ENCODE measurements around the gene DYSF. TPM values are rescaled to one million over a fixed set of nuclear protein-coding genes. Genes with fewer than 3 reads are reported as not detected.

The DYSF gene
- total RNA-seq, 1 donor from 2014 or later: 4.2 TPM

DNA sequence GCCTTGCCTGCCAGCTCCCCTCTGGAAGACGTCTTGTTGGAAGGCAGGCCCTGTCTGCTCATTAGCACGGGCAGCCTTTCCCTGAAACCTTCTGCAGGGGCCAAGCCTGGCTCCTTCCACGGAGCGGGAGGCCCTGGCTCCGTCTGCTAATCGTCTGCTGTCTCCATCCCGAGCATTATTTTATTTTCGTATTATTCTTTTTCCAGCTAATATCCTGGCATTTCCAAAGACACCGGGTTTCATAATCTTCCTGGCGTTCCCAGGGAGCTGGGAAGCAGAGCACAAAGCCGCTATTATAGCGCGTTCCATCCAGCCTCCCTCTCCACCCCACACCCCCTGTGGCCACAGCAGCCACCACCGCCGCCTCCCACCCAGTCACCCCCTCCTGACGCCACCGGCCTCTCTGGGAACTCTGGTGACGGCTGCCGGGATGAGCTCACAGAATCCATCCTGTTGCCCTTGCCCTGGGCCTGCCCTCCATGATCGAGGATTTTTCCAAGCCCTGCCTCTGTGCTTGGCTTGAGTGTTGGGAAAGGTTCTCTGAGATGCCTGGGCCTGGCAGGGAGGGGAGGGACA is 125.5 kb downstream of the DYSF start:
- no peak for DNase-seq (ENCODE audit: extremely low spot score, unreplicated experiment)
- H3K27ac Mint-ChIP-seq: no peak overlapping the region
- no peaks in the 10 kb centered on the region for H3K36me3 Mint-ChIP-seq
- H3K4me3 Mint-ChIP-seq: no peak overlapping the region
- peaks cover 3% of the 10 kb centered on the region for H3K27me3 Mint-ChIP-seq
- TF ChIP-seq, protein P1, sequence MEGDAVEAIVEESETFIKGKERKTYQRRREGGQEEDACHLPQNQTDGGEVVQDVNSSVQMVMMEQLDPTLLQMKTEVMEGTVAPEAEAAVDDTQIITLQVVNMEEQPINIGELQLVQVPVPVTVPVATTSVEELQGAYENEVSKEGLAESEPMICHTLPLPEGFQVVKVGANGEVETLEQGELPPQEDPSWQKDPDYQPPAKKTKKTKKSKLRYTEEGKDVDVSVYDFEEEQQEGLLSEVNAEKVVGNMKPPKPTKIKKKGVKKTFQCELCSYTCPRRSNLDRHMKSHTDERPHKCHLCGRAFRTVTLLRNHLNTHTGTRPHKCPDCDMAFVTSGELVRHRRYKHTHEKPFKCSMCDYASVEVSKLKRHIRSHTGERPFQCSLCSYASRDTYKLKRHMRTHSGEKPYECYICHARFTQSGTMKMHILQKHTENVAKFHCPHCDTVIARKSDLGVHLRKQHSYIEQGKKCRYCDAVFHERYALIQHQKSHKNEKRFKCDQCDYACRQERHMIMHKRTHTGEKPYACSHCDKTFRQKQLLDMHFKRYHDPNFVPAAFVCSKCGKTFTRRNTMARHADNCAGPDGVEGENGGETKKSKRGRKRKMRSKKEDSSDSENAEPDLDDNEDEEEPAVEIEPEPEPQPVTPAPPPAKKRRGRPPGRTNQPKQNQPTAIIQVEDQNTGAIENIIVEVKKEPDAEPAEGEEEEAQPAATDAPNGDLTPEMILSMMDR (conservative IDR thresholded peaks at IDR 0.05): no peak
- H3K4me1 Mint-ChIP-seq (ENCODE audit: unreplicated experiment): peaks cover 4% of the 10 kb centered on the region
- no peaks in the 10 kb centered on the region for H3K9me3 Mint-ChIP-seq

DNA sequence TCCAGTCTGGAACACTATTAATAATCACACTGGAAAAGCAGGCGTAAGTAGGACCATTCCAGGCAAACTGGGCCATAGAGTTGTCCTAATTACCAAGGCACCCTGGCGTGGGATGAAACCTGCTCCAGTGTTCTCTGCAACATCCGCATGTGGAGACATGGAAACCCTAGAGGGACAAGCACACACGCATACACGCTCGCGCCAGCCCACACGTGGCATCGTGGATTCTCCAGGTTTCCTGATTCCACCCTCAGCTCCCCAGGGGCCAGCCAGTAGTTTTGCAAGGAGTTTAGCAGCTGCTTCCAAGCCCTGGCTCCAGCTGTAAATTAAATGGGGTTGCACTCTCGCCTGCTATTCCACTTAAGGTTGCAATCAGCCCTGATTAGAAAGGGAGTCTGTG is 127.7 kb downstream of the DYSF start:
- Mint-ChIP-seq H3K36me3 (no peaks in the 10 kb centered on the region), H3K27ac (no peak overlapping the region), H3K27me3 (peaks cover 3% of the 10 kb centered on the region), H3K4me1 (ENCODE audit: unreplicated experiment) (peaks cover 4% of the 10 kb centered on the region), H3K9me3 (no peaks in the 10 kb centered on the region), H3K4me3 (no peak overlapping the region)
- no peak for DNase-seq (ENCODE audit: extremely low spot score, unreplicated experiment)
- TF ChIP-seq, protein P1 (conservative IDR thresholded peaks at IDR 0.05): no peak

DNA sequence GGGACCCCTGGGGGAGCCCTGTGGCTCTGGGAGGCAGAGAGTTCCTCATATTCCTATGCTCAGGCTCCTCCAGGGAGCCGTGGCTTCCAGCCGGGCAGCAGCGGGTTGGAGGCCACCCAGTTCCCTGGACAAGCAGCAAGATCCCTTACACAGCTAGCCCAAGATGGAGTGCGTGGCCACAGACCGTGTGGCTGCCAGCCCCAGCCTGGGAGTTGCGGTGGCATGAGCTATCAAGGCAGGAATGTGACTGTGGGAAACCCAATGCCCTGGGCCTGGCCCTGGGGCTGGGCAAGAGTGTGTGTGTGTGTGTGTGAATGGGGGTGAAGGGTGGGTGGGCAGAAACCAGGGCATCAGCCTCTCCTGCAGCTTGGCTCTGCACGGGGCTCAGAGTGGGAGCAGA is 130.5 kb downstream of the DYSF start:
- TF ChIP-seq, protein P1 (conservative IDR thresholded peaks at IDR 0.05): no peak
- H3K9me3 Mint-ChIP-seq: no peaks in the 10 kb centered on the region
- H3K27me3 Mint-ChIP-seq: no peaks in the 10 kb centered on the region
- H3K4me3 Mint-ChIP-seq: no peak overlapping the region
- H3K36me3 Mint-ChIP-seq: no peaks in the 10 kb centered on the region
- H3K4me1 Mint-ChIP-seq (ENCODE audit: unreplicated experiment): peaks cover 9% of the 10 kb centered on the region
- no peak for DNase-seq (ENCODE audit: extremely low spot score, unreplicated experiment)
- H3K27ac Mint-ChIP-seq: no peak overlapping the region

DNA sequence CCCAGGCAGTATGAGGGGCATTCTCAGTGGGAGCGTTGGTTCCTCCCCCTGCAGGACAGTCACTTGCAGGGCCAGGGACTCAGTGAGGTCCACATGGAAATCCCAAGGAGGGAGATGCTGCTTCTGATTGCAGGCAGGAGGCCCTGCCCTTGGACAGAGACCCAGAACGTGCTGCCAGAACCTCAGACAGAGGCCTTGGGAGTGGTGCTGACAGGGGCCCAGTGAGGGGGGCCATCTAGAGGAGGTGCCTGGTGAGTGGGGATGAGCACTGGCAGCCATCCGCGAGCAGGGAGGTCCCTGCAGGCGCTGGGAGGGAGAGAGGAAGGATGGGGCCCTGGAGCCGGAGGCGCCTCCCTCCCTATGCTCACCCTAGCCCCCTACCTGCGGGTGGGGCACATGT is 133.1 kb downstream of the DYSF start:
- peaks cover 29% of the 10 kb centered on the region for H3K4me1 Mint-ChIP-seq (ENCODE audit: unreplicated experiment)

DNA sequence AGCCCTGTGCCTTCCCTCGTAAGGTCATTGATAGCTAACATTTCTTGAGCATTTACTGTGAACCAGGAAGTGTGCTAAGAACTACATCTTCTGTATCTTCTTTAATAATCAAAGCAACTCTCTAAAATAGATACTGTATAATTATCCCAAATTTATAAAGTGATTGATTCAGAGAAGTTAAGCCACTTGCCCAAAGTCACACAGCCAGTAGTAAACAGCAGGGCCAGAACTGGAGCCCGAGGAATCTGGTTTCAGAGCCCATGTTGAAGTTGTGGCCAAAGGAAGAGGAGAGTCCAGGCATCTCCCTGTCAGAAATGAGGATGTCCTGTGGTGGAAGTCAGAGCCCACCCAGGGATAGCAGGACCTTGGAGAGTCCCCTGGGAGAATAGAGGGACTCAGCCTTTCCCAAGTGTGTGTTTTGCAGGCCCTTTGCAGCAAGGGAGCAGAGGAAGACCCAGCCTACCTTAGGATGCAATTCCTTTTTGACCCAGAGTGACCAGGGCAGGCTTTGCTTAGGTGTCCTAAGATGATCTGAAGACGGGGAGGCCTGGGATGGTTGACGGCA is 134.2 kb downstream of the DYSF start:
- H3K27ac Mint-ChIP-seq: peak overlapping the region; percentile 31

More for the DNA sequence above, 133.1 kb downstream of the DYSF start:
- Mint-ChIP-seq H3K4me3 (no peak overlapping the region), H3K27me3 (peaks cover 11% of the 10 kb centered on the region), H3K27ac (no peak overlapping the region), H3K36me3 (no peaks in the 10 kb centered on the region), H3K9me3 (no peaks in the 10 kb centered on the region)
- TF ChIP-seq, protein P1 (conservative IDR thresholded peaks at IDR 0.05): no peak
- no peak for DNase-seq (ENCODE audit: extremely low spot score, unreplicated experiment)

More for the DNA sequence above, 134.2 kb downstream of the DYSF start:
- no peak for DNase-seq (ENCODE audit: extremely low spot score, unreplicated experiment)
- Mint-ChIP-seq H3K4me1 (ENCODE audit: unreplicated experiment) (peaks cover 29% of the 10 kb centered on the region), H3K27me3 (peaks cover 11% of the 10 kb centered on the region), H3K4me3 (no peak overlapping the region), H3K36me3 (no peaks in the 10 kb centered on the region), H3K9me3 (no peaks in the 10 kb centered on the region)
- TF ChIP-seq, protein P1 (conservative IDR thresholded peaks at IDR 0.05): no peak

Measured in type B pancreatic cell (in vitro differentiated cells).